Activated CD4-positive, alpha-beta T cell treated with anti-CD3 and anti-CD28 coated beads, Interleukin-2, Interleukin-6, amounts not matched to agents 100 ng/mL and 50 ng/mL, durations not matched to agents 16 hours and 8 hours (primary cell): Measurements from ENCODE around the gene PLAAT5.
"Not testable (repeated sequence)": the region's sequence is repeated elsewhere in the genome, so short reads cannot be mapped to it uniquely, and the experiment has no call there.

Source experiments
- DNase-seq: peaks from one replicate; pipeline ENCODE4 v3.0.0-alpha.2; 2020

Gene PLAAT5, protein sequence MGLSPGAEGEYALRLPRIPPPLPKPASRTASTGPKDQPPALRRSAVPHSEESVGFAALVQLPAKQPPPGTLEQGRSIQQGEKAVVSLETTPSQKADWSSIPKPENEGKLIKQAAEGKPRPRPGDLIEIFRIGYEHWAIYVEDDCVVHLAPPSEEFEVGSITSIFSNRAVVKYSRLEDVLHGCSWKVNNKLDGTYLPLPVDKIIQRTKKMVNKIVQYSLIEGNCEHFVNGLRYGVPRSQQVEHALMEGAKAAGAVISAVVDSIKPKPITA

DNA sequence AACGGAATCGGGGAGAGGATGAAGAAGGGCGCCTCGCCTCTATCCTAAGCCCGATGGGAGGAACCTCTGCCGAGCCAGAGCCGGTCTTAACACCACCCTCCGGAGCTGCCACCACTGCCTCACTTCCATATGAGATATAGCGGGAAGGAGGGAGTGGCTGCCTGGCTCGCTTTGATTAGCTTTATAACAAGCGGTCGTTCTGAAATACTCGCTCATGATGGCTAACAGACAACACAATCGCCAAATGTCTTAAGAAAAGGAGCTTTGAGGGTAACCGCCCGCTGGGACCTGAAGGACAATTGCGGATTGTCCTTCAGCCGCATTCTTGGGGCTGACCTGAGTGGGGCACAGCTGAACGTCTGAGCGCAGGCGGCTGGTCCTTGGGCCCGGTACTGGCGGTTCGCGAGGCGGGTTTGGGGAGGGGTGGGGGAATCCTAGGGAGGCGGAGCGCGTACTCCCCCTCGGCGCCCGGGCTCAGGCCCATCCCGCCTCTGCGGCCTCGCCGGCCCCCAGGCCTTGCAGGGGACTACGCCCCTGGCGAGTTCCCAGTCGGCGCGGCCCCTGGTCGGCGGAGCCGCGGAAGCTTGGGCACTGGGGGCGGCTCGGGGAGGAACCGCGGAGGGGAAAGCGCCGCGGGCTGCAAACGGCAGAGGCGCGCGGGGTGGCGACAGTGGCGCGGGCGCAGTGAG, at the start of gene PLAAT5:
TSS of gene PLAAT5 (minus strand) at position 617 of the 689 bp plus-strand sequence. CDS start at position 484, 133 bp downstream.
- no peak for DNase-seq

DNA sequence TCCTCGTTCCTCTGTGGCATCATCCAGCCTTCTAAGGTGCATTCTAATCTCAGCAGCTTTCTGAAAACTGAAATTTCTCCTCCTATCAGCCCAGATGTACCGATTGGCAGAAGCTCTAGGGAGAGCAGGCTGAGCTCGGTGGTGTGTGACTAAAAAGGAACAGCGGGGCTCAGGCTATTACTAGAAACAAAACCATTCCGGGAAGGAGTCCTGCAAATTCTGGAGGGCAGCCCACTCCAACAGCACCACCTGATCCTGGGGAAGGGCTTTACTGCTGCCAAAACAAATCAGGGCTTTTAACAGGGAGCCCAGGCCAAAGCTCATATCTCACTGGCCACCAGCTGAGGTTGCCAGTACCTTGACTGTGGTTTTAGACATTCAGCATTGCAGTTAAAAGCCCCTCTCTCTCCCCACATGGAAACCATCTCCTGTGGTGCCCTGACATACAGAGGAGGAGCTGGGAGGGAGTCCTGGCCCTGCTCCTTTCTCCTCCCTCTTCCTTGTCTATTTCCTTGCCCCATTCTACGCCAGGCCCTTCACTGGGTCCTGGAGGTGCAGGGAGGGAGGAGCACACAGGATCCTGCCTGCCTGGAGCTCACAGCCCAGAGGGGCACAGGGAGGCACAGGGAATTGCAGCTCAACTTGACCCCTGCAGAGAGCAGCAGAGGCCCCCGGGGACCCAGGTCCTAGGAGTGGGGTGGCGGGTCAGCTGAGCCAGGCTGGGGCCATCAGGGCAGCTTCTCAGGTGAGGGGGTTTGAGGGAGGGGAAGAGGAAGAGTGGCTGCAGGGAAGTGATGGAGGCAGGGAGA, 46.5 kb upstream of the PLAAT5 start:
- DNase-seq, result peak; percentile 69

DNA sequence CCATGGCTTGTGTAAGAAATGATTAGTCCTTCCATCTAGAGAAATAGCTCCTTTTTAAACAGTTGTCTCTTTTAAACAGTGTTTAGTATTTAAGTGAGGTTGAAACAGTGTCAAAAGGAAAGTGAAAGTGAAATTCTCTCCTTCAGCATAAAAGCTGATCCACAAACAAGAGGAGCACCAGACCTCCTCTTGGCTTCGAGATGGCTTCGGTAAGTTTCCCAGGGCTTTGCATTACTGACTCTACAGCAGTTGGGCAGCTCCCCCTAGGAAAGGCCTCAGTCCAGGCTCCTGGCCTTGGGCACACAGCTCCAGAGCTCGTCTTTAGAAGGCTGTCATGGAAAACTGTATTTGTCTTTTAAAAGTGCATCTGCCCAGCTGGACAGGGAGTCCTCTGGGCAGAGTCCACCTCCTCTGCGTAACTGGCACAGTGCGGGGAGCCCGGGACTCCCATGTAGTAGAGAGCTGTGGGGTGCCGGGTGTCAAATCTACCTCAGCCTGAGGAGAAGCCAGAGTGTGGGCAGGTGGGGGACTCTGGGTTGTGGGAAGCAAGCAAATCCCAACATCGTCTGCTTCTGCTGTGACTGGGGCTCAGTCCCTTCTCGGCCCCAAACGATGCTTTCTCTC, 45.8 kb upstream of the PLAAT5 start, which contains the start of gene PLAAT4:
TSS of gene PLAAT4 (plus strand) at position 140 of the 624 bp plus-strand sequence. CDS start at position 201, 61 bp downstream.
- DNase-seq, result peak; percentile 64

GRCh38 chr11:63535734-63536133, 44.8 kb upstream of the PLAAT5 start:
- peak; percentile 71 for DNase-seq

DNA sequence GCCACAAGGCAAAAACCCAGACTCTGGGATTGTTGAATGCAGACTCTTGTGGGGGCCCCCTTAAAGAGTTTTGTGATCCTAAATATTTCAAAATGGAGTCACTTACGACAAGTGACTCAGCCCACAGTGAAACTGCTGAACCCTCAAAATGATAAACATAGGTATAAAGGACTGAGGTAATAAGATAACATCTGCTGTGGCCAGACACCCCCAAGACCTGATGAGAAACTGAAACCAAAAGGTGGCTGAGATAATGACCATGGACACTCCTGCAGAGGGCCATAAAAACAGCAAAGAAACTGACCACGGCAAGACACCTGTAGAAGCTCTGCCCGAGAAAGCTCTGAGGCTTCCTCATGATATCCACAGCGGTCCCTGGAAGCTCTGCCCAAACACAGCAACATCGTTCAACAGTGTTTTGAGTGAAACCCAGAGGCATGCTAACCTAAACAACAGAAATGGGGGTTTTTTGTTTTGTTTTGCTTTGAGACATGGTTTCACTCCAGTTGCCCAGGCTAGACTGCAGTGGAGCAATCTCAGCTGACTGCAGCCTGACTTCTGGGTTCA, 44.0 kb upstream of the PLAAT5 start:
- DNase-seq, result peak; percentile 60

DNA sequence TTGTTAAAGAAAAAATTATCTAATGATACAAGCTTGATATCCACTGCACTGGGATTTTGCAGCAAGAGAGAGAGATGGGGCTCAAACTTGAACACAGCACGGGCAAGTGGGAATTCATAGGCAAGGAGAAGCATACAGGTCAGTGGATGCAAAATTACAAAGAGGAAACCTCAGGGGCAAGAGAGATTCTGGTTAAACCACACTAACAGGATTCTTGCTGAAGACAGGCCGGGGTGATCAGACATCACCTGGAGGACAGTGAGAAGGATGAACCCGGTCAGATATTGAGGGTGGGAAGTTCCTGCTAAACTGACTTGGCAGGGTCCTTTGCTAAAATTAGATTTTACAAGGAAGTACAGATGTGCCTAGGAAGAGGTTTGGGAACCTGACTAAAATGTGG, 43.1 kb upstream of the PLAAT5 start:
- DNase-seq, result no peak

- no peak for DNase-seq
Measured at GRCh38 chr11:63532799-63533475, 42.0 kb upstream of the PLAAT5 start.

- no peak for DNase-seq
Measured at GRCh38 chr11:63532117-63532516, 41.1 kb upstream of the PLAAT5 start.

- DNase-seq, result peak; percentile 59
Measured at GRCh38 chr11:63531074-63531792, 40.3 kb upstream of the PLAAT5 start.

GRCh38 chr11:63530021-63530420, 39.1 kb upstream of the PLAAT5 start:
- DNase-seq, result no peak

GRCh38 chr11:63529373-63529772, 38.4 kb upstream of the PLAAT5 start:
- not testable (repeated sequence) for DNase-seq

DNA sequence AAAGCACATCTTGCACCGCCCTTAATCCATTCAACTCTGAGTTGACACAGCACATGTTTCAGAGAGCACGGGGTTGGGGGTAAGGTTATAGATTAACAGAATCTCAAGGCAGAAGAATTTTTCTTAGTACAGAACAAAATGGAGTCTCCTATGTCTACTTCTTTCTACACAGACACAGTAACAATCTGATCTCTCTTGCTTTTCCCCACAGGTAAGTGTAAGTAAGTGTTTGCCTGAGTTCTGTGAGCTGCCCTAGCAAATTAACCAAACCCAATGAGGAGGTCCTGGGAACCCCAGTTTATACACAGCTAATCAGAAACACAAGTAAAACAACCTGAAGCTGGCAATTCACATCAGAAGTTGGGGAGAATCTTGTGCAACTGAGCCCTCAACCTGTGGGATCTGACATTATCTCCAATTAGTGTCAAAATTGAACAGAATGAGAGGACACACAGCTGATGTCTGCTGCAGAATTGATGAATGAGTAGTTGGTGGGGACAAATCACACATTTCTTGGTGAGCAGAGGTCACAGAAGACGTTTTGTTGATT, 37.8 kb upstream of the PLAAT5 start:
- not testable (repeated sequence) for DNase-seq

- DNase-seq, result not testable (repeated sequence)
Measured at GRCh38 chr11:63528156-63528555, 37.2 kb upstream of the PLAAT5 start.

DNA sequence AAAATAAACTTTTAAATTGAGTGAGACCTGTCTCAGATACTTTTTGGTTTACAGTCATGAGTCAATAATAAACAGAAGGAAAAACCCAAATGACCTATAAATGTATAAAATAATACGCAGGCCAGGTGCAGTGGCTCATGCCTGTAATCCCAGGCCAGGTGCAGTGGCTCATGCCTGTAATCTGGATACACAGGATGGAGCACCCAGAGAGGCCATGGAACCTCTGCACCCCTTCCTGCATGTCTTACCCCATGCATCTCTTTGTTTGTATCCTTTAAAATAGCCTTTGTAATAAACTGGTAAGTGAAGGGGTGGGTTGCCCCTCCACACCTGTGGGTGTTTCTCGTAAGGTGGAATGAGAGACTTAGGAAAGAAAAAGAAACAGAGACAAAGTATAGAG, 36.7 kb upstream of the PLAAT5 start:
- no peak for DNase-seq

GRCh38 chr11:63523151-63523550, 32.2 kb upstream of the PLAAT5 start:
- no peak for DNase-seq

DNA sequence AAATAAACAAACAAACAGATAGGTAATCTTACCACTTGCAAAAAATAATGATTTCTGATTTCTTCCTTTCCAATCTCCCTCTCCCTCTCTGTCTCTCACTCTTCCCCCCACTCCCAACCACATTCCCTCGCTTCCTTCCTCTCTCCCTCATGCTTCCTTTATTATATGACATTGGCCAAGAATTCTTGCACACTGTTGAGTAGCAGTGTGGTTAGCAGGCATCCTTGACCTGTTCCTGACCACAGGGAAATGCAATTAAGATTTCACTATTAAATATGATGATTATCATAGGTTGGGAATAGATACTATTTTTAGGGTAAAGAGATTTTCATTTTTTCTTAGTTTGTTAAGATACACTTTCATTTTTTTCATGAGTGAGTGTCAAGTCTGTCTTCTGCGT, 30.9 kb upstream of the PLAAT5 start:
- no peak for DNase-seq

DNA sequence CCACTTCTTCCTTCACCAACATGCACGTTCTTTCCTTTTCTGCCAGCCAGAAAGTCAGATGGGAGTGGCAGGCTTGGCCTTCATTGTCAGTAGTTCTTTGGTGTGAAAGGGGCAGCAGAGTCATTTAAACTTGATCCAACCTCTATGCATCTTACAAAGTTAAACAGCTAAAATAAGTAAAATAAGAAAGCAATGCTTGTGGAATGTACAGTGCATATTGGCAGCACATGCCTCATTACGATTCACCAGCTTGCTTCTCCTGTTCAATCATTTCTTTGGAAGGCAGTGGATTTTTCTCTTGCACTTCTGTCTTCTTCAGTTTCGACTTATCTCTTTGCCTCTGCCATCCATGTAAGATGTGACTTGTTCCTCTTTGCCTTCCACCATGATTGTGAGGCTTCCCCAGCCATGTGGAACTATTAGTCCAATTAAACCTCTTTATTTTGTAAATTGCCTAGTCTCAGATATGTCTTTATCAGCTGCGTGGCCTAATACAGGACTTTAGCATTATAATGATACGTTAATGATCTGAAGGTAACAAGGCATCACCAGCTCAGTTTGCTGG, 29.7 kb upstream of the PLAAT5 start:
- DNase-seq, result no peak

GRCh38 chr11:63518548-63518947, 27.6 kb upstream of the PLAAT5 start:
- no peak for DNase-seq

DNA sequence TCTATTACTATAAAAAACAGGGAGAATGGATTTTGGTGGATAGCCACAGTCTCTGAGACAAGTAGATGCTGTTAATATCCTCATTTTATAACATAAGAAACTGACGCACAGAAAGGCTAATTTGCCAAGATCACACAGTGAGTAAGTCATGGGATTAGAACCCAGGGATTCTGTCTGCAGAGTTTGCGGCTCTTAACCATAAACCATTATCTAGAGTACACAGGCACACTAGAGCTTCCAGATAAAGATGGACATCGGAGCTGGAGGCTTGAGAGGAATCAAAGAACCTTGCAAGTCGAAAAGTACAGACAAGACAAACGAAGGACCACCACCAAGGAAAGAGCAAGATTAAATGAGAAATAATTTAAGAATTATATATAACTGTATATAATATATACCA, 26.2 kb upstream of the PLAAT5 start:
- no peak for DNase-seq

- no peak for DNase-seq
Measured at GRCh38 chr11:63516109-63516508, 25.1 kb upstream of the PLAAT5 start.

GRCh38 chr11:63512816-63513215, 21.8 kb upstream of the PLAAT5 start:
- DNase-seq, result no peak
